Fibroblast of skin of back (primary cell): ENCODE measurements around the gene MGAT4A.

ENCODE experiments used
- DNase-seq: peaks from one replicate; pipeline ENCODE4 v3.0.0-alpha.2; 2013

MGAT4A gene

GRCh38 chr2:98650998-98651397 lies 79.9 kb downstream of the MGAT4A start:
- DNase-seq = no peak

DNA sequence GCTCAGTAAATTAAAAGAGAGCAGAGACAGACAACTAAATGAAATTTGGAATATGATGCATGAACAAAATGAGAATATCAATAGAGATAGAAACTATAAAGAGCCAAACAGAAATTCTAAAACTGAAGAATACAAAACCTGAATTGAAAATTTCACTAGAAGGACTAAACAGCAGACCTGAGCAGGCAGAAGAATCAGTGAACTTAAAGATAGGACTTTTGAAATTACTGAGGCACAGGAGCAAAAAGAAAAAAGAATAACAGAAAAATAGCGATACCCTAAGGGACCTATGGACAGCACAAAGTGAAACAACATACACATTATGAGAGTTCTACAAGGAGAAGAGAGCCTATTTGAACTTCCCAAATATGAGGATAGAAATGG lies 80.9 kb downstream of the MGAT4A start:
- DNase-seq = no peak

GRCh38 chr2:98649135-98649991 lies 81.6 kb downstream of the MGAT4A start:
- peak; percentile 67 for DNase-seq

DNA sequence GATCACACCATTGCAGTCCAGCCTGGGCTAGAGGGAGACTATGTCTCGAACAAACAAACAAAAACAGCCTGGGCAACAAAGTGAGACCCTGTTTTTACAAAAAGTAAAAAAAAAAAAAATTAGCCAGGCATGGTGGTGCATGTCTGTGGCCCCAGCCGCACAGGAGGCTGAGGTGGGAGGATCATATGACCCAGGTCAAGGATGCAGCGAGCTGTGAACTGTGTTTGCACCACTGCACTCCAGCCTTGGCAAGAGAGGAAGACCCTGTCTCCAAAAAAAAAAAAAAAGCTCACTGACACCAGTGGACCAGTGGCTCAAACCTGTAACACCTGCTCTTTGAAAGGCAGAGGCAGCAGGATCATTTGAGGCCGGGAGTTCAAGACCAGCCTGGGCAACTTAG lies 82.5 kb downstream of the MGAT4A start:
- no peak for DNase-seq

GRCh38 chr2:98647636-98648035 lies 83.3 kb downstream of the MGAT4A start:
- peak; percentile 31 for DNase-seq

DNA sequence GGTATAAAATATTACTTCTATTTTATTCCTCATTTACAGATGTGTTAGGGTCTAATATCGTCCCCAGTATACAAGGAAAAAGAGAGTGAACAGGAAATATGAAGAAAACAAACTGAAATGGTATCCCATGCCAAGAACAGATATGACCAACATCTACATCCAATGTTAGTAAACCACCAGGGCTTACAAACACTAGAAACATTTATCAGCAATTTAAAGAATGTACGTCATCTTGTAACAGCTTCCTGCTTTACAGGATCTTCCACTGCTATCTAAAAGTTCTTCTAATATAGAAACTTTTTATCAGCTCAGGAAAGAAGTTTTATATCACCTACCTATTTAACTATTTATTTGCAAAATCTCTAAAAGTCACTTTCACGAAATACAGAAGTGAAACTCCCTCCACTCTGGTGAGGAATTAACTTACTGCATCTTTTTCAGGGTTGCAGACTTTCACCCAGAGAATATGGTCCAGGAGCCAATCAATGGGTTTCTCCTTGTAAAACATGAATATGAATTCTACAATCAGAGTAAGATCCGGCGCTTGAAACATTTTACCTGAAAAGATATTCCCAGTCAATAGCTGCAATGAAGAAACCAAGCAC lies 87.3 kb downstream of the MGAT4A start:
- peak; percentile 1 for DNase-seq

- no peak for DNase-seq
Measured at GRCh38 chr2:98637401-98638147, 93.4 kb downstream of the MGAT4A start.

DNA sequence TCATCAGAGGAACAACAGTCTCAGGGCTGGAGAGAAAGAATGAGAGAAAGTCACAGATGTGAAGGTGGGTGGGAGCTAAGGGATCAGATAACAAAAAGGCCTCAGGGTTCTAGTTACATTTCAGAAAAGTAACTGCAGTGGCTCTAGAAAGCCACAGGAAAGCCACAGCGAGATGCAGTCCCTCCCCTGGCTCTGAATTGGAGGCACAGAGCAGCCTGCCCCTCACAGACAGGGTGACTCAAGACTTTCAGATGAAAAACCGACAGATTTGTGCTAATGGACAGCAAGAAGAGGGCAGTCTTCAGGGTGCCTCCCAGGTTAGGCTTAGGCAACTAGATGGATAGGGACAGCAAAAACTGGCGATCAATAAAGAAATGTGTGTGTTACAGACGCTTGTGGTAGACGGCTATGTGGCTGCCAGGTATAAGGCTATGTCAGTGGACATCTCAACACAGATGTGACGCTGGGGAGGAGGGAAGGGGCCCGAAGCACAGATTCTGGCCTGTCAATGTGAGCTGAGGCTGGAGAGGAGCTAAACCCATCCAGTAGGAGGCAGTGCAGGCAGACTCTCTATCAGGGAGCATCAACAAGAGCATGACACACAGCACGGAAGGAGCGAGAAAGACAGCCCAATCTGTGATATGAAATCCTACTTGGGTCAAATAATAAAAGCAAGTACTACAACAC lies 96.4 kb downstream of the MGAT4A start:
- peak; percentile 1 for DNase-seq

DNA sequence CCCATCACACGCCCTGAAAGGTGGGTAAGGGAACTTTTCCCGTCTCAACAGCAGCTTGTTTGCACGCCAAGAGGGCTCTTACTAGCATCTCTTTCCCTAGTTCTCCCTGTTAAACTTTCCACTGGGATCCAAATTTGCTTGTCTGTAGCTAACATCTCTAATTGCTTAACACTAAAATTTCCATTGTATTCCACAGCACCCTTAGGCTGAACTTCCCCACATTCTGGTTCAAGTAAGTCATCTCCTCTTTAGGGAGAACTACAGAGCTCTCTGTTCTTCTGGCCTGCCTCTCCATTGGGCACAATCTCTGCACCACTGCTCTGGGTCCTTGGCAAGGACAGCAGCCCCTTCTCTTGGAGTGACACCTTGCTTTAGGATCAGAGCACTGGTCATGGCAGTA lies 98.6 kb downstream of the MGAT4A start:
- DNase-seq = no peak

DNA sequence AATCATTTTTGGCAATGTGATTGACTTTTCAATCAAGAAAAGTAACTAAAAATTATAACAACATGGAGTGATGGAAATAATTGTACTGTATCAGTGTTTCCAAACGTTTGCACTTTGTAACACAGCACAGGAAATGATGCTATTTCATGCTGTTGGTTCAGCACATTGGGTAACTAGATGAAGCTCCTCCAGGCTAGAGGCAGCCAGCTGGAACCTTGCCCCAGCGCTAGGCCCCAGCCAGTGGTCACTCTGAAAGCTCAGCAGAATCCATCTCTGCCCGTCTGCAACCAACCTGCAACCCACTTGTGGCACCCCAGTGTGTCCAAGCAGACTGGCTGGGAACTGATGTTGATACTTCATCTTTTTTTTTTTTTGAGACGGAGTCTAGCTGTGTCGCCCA lies 107.3 kb downstream of the MGAT4A start:
- no peak for DNase-seq

DNA sequence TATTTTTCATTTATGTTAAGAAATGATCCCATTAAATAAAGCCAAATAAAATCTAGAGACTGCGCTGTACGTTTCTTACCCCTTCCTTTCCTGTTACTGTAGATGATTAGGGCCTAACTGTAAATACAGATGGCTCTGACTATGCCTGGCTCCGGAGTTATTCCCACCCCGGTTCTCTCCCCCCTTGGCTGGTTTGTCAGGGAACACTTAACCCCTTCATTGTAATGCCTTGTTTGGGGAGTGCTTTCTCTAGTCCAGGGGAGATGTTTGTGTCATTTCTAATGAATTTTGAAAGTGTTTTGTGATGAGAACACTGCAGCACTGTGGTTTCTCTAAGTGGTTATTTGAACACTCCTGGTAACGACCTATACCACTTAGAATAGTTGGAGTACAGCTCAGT lies 113.8 kb downstream of the MGAT4A start:
- DNase-seq = no peak

GRCh38 chr2:98615481-98615880 lies 115.5 kb downstream of the MGAT4A start:
- no peak for DNase-seq

DNA sequence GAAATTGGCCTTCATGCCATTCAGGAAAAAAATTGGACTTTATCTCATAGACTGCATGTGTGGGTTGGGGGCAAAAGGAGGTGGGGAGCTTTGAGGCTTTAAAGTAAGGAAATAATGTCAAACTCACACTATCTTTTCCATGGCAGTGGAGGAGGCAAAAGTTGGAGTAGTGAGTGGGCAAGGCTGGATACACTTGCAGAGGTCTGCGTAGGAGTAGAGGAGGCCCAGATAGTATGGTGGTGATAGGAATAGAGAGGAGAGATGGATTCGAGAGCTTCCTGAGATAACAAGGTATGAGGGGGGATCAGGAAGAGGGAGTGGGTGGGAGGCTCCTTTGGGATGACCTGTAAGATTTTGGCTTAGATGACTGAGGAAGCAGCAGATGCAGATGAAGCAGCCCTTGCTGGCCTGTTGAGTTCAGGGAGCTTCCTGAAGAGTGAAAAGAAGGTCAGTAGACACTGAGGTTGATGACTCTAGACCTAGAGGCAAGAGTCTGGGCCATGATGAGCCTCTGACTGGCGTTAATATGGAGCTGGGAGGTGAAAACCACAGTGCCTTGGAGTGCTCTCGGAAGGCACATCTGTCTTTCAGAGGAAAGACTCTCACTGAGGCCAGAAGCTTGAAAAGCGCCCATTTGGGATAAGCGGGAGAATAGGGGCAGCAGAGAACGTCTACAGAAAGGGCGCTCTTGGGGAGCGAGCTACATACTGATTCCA lies 116.8 kb downstream of the MGAT4A start:
- no peak for DNase-seq

GRCh38 chr2:98608962-98609604 lies 121.8 kb downstream of the MGAT4A start:
- peak; percentile 30 for DNase-seq

GRCh38 chr2:98608116-98608961 lies 122.6 kb downstream of the MGAT4A start, which contains the start of the genes COA5 and UNC50:
COA5 (minus strand) TSS chr2:98608512; CDS start chr2:98608405, 107 bp downstream.
UNC50 (plus strand) TSS chr2:98608589; CDS start chr2:98609760, 1,171 bp downstream.
- DNase-seq = peak; percentile 92

DNA sequence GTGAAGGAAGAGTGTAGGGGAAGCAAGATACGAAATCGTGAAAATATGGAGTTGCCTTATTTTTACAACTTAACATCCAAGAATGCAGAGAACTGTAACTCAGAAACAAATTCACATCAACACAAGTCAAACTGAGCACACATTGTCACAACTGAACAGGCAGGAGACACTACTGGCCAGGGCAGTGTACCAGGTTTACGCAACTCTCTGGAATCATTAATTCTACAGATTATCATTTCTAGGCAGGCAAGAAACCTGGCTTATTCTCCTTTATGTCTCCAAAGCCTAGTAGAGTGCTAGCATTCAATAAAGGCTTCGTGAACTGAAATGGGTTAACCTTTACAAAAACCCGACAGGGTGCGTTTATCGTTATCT lies 123.2 kb downstream of the MGAT4A start:
- DNase-seq = no peak

- no peak for DNase-seq
Measured at GRCh38 chr2:98607104-98607503, 123.8 kb downstream of the MGAT4A start.

DNA sequence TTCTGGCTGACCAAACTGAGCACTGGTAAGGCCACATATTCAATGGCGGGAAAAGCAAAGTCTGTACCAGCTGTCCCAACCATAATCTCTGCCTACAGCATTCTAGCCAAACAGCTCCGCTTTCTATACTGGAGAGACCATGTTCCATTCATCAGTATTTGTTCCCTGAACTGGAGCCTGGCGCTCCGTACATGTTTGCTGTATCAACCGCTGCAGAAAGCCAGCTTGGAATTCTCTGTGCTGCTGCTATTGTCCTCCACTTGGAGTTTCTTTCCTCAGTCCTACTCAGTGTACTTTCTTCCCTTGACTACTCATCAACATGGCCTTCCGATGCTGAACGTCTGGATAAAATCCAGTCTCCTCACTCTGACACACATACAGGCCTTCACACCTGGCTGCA lies 124.5 kb downstream of the MGAT4A start:
- DNase-seq = no peak

DNA sequence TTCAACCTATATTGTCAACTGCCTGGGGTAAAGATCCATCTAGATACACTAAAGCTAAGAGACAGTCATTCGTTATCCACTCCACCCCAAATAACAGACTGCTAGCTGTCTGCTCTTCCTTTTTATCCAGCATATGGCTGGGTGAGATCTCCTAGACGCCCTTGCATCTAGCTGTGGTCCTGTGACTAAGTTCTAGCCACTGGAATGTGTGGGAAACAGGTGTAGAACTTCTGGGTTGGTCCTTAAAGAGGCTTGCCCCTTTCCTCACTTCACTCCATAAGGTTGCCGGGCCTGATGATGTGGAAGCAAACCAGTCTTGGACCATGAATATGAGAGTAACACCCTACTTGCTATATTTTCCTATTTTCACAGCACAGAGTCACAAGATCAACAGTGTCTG lies 125.9 kb downstream of the MGAT4A start:
- no peak for DNase-seq

- no peak for DNase-seq
Measured at GRCh38 chr2:98604547-98604946, 126.4 kb downstream of the MGAT4A start.
